ENCODE measurements around the gene ATP1B2. TPM values are rescaled to one million over a fixed set of nuclear protein-coding genes. Genes with fewer than 3 reads are reported as not detected.
"Not testable (repeated sequence)": the region's sequence is repeated elsewhere in the genome, so short reads cannot be mapped to it uniquely, and the experiment has no call there.

The ATP1B2 gene
- total RNA-seq, 1 donor from 2014 or later, result 7.7 TPM

GRCh38 chr17:7634384-7634783 lies 16.3 kb upstream of the ATP1B2 start:
- DNase-seq (ENCODE audit: low spot score), result no peak

GRCh38 chr17:7636163-7636562 lies 14.6 kb upstream of the ATP1B2 start:
- no peak for DNase-seq (ENCODE audit: low spot score)

DNA sequence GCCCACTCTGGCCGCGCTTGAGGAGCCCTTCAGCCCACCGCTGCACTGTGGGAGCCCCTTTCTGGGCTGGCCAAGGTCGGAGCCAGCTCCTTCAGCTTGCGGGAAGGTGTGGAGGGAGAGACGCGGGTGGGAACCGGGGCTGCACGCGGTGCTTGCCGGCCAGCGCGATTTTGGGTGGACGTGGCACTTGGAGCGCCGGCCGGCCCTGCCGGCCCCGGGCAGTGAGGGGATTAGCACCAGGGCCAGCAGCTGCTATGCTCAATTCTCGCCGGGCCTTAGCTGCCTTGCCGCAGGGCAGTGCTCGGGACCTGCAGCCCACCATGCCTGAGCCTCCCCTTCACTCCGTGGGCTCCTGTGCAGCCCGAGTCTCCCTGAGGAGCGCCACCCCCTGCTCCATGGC lies 9.9 kb upstream of the ATP1B2 start:
- DNase-seq (ENCODE audit: low spot score), result no peak

DNA sequence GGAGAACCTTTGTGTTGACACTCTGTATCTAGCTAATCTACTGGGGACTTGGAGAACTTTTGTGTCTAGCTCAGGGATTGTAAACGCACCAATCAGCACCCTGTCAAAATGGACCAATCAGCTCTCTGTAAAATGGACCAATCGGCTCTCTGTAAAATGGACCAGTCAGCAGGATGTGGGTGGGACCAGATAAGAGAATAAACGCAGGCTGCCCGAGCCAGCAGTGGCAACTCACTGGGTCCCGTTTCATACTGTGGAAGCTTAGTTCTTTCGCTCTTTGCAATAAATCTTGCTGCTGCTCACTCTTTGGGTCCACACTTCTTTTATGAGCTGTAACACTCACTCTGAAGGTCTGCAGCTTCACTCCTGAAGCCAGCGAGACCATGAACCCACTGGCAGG lies 9.1 kb upstream of the ATP1B2 start:
- DNase-seq (ENCODE audit: low spot score), result not testable (repeated sequence)

- DNase-seq (ENCODE audit: low spot score), result no peak
Observed at GRCh38 chr17:7644775-7645174, 6.0 kb upstream of the ATP1B2 start.

- DNase-seq (ENCODE audit: low spot score), result no peak
Observed at GRCh38 chr17:7646457-7646856, 4.3 kb upstream of the ATP1B2 start.

DNA sequence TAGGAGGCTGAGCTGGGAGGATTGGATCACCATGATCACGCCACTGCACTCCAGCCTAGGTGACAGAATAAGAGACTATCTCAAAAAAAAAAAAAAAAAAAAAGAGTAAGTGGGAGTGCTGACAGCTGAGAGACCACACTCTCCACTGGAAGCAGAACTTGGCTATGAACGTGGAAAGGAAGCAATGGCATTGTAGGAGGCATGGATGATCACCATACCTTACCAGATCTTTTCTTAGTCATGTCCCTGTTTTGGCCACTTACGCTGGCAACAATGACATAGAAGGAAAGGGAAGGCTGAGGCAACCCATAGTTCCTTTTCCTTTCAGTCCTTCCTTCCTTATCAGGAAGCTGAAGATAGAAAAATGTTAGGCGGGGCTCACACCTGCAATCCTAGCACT lies 3.7 kb upstream of the ATP1B2 start:
- no peak for DNase-seq (ENCODE audit: low spot score)

- DNase-seq (ENCODE audit: low spot score), result no peak
Observed at GRCh38 chr17:7651097-7651664, 455 bp downstream of the ATP1B2 start.

- DNase-seq (ENCODE audit: low spot score), result no peak
Observed at GRCh38 chr17:7651665-7652387, 1.1 kb downstream of the ATP1B2 start.

- no peak for DNase-seq (ENCODE audit: low spot score)
Observed at GRCh38 chr17:7652388-7653356, 1.9 kb downstream of the ATP1B2 start.

DNA sequence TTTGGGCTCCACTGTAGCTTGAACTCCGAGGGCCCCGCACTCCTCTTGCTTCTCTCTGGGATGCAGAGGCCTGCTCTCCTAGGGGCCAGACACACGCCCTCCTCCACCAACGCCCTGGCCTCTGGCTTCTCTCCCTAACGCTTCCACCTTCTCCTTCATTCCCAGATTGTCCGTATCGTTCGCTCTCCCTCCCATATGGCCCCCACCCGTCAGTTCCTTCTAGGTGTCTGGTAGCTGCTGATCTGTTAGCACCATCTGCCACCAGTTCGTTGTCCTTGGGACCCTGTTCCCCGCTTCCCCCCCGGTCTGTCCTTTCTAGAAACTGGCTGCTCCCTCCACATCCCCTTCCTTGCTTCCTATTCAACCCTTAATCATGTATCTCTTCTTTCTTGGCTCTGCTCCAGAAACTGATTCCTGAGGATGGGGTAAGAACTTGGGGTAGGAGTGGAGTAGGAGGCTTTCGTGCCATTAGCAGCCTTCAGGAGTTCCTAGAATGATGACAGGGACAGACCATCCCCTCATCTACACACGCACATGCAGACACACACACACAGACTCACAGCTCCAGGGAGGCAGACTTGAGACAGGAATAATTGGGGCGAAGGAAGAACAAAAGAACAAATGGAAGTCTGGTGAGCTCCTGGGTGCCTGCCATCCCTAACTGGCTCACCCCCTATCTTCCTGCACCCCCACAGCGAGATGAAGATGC lies 4.3 kb downstream of the ATP1B2 start:
- no peak for DNase-seq (ENCODE audit: low spot score)

DNA sequence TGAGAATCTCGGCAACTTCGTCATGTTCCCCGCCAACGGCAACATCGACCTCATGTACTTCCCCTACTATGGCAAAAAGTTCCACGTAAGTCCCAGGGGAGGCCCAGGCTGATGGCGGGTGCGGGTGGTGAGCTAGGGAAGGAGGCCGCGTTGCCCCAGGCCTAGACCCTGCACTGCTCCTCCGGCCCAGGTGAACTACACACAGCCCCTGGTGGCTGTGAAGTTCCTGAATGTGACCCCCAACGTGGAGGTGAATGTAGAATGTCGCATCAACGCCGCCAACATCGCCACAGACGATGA lies 4.8 kb downstream of the ATP1B2 start:
- DNase-seq (ENCODE audit: low spot score), result no peak

DNA sequence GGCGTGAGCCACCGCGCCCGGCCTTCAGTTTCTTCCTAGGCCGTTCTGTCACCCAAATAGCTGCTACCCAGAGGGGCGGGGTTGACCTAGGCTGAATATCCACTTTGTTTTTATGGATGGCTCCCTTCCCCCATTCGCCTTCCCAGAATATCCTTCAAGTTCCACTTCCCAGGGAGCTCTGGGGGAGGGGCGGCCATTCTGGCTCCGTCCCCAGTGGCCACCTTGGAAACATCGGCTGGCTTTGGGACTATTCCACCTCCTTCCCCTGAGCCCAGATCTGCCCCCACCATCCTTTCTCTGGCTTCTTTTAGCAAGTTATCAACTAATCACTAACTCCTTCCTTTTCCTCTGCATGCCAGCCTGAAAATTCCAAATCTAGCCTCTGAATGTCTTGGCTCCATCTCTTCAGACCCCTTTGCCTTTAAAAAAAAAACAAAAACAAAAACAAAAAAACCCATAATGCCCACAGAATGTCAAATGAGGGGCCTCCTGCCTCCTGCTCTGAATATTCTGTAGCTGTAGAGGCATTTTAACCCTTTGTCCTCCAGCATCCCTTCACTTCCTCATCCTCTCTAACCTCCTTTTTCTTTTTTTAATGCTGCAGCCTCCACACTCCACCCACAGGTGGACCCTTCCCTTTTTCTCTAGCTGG lies 6.4 kb downstream of the ATP1B2 start:
- peak; percentile 19 for DNase-seq (ENCODE audit: low spot score)

DNA sequence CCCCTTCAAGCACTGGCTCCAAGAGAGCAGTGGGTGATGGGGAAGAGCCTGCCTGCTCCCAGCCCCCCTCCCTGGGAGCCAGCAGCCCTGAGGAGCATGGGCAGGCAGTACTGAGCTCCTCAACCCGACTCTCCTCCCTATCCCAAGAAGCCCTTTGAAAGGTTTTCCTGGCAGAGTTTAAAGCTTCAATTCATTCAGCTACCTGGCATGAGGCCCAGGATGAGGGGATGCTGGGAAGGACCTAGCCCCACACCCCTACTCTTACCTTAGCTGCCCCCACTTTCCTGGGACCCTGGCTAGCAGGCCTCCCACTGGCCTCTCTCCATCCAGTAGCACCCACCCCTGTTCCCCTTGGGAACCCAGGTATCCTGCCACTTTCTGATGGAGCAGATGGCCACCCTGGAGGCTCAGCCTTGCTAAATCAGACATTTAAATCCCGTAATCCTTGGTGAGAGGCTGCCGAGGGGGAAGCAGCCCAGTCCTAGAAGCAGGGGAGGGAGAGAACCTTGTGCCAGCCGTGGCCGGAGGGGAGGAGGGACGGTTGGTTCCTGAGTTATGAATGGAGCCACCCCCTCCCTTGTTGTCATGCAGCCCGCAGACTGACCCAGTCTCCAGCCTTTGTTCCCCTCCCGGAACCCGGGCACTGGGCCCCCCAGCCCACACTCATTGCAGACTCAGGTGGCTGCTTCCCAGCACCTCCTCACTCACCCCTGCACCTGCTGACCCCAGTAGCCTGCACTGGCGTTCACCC lies 17.1 kb downstream of the ATP1B2 start:
- DNase-seq (ENCODE audit: low spot score), result no peak

DNA sequence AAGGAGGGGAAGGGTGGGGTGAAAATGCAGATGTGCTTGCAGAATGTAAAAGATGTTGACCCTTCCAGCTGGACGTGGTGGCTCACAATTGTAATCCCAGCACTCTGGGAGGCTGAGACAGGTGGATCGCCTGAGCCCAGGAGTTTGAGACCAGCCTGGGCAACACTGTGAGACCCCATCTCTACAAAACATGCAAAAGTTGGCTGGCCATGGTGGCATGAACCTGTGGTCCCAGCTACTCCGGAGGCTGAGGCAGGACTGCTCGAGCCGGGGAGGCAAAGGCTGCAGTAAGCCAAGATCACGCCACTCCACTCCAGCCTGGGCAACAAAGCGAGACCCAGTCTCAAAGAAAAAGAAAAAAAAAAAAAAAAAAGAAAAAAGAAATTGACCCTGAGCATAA lies 17.8 kb downstream of the ATP1B2 start:
- no peak for DNase-seq (ENCODE audit: low spot score)

DNA sequence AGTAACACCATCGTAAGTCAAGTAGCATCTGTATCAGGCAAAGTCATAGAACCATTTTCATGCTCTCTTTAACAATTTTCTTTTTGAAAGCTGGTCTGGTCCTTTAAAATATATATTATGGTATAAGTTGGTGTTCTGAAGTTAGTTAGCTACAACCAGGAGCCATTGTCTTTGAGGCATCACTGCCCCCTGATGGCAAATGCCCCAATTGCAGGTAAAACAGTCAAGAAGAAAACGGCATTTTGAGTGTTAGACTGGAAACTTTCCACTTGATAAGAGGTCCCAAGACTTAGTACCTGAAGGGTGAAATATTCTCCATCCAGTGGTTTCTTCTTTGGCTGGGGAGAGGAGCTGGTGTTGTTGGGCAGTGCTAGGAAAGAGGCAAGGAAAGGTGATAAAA lies 22.5 kb downstream of the ATP1B2 start:
- no peak for DNase-seq (ENCODE audit: low spot score)

DNA sequence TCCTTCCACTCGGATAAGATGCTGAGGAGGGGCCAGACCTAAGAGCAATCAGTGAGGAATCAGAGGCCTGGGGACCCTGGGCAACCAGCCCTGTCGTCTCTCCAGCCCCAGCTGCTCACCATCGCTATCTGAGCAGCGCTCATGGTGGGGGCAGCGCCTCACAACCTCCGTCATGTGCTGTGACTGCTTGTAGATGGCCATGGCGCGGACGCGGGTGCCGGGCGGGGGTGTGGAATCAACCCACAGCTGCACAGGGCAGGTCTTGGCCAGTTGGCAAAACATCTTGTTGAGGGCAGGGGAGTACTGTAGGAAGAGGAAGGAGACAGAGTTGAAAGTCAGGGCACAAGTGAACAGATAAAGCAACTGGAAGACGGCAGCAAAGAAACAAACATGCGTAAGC lies 24.2 kb downstream of the ATP1B2 start:
- DNase-seq (ENCODE audit: low spot score), result no peak

- DNase-seq (ENCODE audit: low spot score), result no peak
Observed at GRCh38 chr17:7676533-7676932, 25.8 kb downstream of the ATP1B2 start.

DNA sequence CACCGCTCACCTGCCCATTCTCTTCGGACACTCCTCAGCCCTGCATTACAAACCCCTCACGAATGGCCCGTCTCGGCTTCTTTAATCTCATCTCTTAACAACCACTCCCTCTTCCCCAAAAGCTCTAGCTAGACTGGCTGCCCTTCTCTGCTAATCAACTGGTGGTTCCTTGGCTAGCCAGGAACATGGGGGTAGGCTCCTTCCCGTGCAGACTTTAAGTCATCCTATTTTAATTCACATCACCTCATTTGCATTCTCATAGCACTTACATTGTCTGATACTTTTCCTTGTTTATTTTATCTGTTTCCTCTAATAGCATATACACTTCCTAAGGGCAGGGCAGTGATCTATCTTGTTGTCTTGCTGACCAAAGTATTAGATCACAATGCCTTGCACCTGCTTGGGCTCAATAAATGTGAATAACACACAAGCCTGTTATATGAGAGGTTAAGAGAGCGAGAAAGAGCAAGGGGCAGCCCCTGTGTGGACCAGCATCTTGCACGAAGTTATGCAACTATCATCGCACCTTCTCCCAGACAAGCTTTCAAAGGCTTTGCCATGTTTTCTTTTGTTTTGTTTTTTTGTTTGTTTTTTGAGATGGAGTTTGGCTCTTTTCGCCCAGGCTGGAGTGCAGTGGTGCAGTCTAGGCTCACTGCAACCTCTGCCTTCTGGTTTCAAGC lies 26.8 kb downstream of the ATP1B2 start:
- DNase-seq (ENCODE audit: low spot score), result no peak

DNA sequence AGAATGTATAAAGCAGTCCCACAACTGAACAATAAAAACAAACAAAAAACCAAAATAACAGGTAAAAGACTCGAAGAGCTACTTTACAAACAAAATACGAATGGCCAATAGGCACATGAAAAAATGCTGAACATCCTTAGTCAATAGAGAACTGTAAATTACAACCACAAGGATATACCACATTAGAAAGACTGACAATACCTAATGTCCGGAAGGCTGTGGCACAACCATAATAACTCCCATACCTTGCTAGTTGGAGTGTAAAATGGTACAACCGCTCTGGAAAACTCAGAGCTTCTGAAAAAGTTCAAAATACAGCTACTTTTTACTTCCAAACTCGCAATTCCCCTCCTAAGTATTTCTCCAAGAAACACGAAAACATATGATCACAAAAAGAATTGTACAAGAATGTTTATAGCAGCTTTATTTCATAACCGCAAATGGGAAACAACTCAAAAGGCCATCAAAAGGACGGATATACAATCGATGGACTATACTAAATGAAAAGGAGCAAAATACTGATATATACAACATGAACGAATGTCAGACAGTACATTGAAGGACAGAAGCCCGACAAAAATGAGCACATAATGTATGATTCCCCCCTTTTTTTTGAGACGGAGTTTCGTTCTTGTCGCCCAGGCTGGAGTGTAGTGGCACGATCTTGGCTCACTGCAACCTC lies 34.3 kb downstream of the ATP1B2 start:
- no peak for DNase-seq (ENCODE audit: low spot score)

Data from mucosa of gallbladder (tissue), 1 donor.